HG03060 (cell line): ENCODE measurements around the gene IFT52.

Source experiments
- ATAC-seq: cut with Tn5 transposase; IDR thresholded peaks from one replicate; pipeline ENCODE4 v1.9.1; 2021; ENCODE audit warnings: low read depth, moderate number of reproducible peaks; ENCODE audit not compliant: unreplicated experiment

IFT52 gene

GRCh38 chr20:43682446-43682845 lies 91.7 kb downstream of the IFT52 start:
- ATAC-seq = no peak

GRCh38 chr20:43686820-43687219 lies 96.1 kb downstream of the IFT52 start:
- ATAC-seq = no peak

GRCh38 chr20:43689165-43689564 lies 98.4 kb downstream of the IFT52 start:
- ATAC-seq = no peak

- ATAC-seq = no peak
Measured at GRCh38 chr20:43690943-43691598, 100.3 kb downstream of the IFT52 start.

- no peak for ATAC-seq
Measured at GRCh38 chr20:43691928-43692524, 101.3 kb downstream of the IFT52 start.

- no peak for ATAC-seq
Measured at GRCh38 chr20:43694763-43695162, 104.0 kb downstream of the IFT52 start.

- ATAC-seq = no peak
Measured at GRCh38 chr20:43695571-43695970, 104.8 kb downstream of the IFT52 start.
